ENCODE data around the gene OR2J3.
"Not testable (repeated sequence)": the region's sequence is repeated elsewhere in the genome, so short reads cannot be mapped to it uniquely, and the experiment has no call there.

OR2J3 gene

GRCh38 chr6:29141606-29142005 is 33.7 kb downstream of the OR2J3 start:
- no peak overlapping the region for H3K27ac ChIP-seq
- no peak for TF ChIP-seq CTCF (conservative IDR thresholded peaks at IDR 0.05)

- H3K27ac ChIP-seq: no peak overlapping the region
- TF ChIP-seq CTCF (conservative IDR thresholded peaks at IDR 0.05): no peak
These were observed 34.5 kb downstream of the OR2J3 start for GRCh38 chr6:29142309-29142708.

- TF ChIP-seq CTCF (conservative IDR thresholded peaks at IDR 0.05): no peak
- no peak overlapping the region for H3K27ac ChIP-seq
These were observed 38.3 kb downstream of the OR2J3 start for GRCh38 chr6:29146179-29146578.

GRCh38 chr6:29147074-29147473 is 39.2 kb downstream of the OR2J3 start:
- H3K27ac ChIP-seq: no peak overlapping the region
- no peak for TF ChIP-seq CTCF (conservative IDR thresholded peaks at IDR 0.05)

- not testable (repeated sequence) for H3K27ac ChIP-seq
These were observed 41.6 kb downstream of the OR2J3 start for GRCh38 chr6:29149444-29149843.

- no peak for TF ChIP-seq CTCF (conservative IDR thresholded peaks at IDR 0.05)
These were observed 45.2 kb downstream of the OR2J3 start for GRCh38 chr6:29153083-29153482.

GRCh38 chr6:29155182-29155581 is 47.3 kb downstream of the OR2J3 start:
- not testable (repeated sequence) for H3K27ac ChIP-seq

More at GRCh38 chr6:29153083-29153482, 45.2 kb downstream of the OR2J3 start:
- no peak overlapping the region for H3K27ac ChIP-seq

- H3K27ac ChIP-seq: not testable (repeated sequence)
These were observed 52.1 kb downstream of the OR2J3 start for GRCh38 chr6:29159922-29160321.

Data from VCaP (cell line).